GM23248 (cell line): Measurements from ENCODE around the gene NTMT1.

Experiments used
- EZH2 ChIP-seq: fragments of 200-600 bp; sonication (generic); IDR thresholded peaks from 2 replicates; pipeline ENCODE4 v1.6.1; 2018; ENCODE audit warnings: antibody characterized with exemption, mild to moderate bottlenecking; ENCODE audit not compliant: insufficient read depth, poor library complexity, severe bottlenecking
- EZH2phosphoT487 ChIP-seq: fragments of 200-600 bp; sonication (generic); IDR thresholded peaks from 2 replicates; pipeline ENCODE4 v1.6.1; 2018; ENCODE audit warnings: antibody characterized with exemption, moderate library complexity, mild to moderate bottlenecking, low read depth; ENCODE audit not compliant: insufficient read depth

DNA sequence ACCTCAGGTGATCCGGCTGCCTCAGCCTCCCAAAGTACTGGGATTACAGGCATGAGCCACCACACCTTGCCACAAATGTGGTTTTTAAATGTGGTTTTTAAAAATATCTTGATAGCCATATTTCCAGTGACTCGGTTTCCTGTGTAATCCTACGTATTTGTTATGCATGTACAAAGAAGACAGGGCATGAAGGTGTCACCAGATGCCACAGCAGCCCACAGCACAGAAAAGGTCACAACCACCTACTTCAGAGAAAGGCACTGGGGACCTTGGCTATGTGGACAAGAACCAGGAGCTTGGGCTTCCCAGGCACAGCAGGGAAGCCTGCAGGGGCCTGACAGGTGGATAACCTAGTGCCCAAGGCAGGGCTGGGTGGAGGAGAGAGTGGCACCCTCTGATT, 43.1 kb upstream of the NTMT1 start:
- TF ChIP-seq EZH2 = no peak
- no peak for TF ChIP-seq EZH2phosphoT487
